HFFc6 (cell line): ENCODE measurements around the gene DEK. TPM values are rescaled to one million over a fixed set of nuclear protein-coding genes. Genes with fewer than 3 reads are reported as not detected.

Source experiments
- DNase-seq: peaks from one replicate; pipeline ENCODE4 v3.0.0-alpha.2; 2018
- H3K27ac Mint-ChIP-seq: 2 replicates; pipeline ENCODE4 v1.8.0; 2020; ENCODE audit warnings: mild to moderate bottlenecking, mixed read lengths
- H3K27me3 Mint-ChIP-seq: 2 replicates; pipeline ENCODE4 v1.8.0; 2021; ENCODE audit warnings: mild to moderate bottlenecking, moderate library complexity, mixed read lengths; ENCODE audit not compliant: insufficient read depth
- H3K36me3 Mint-ChIP-seq: 2 replicates; pipeline ENCODE4 v1.8.0; 2021; ENCODE audit warnings: low read depth, mixed read lengths
- H3K4me1 Mint-ChIP-seq: 2 replicates; pipeline ENCODE4 v1.8.0; 2020; ENCODE audit warnings: low read depth, mixed read lengths
- H3K4me3 Mint-ChIP-seq: 2 replicates; pipeline ENCODE4 v1.8.0; 2020; ENCODE audit warnings: mild to moderate bottlenecking, moderate library complexity, mixed read lengths
- H3K9me3 Mint-ChIP-seq: 2 replicates; pipeline ENCODE4 v1.8.0; 2020; ENCODE audit warnings: mild to moderate bottlenecking, mixed read lengths
- total RNA-seq, 6 experiments: library from RNA; stranded (reverse); fragmentation: NEBNext Ultra II Directional; extraction: Animal tissue kit (Norgen Biotek cat#: 25700); gene quantifications; 2 replicates in 1 of 6; 3 replicates in 5 of 6; pipeline ENCODE4 v1.2.3, GENCODE V29; 2021
- TF ChIP-seq, protein P1 (sequence below): fragments of 200-600 bp; sonication (generic); IDR thresholded peaks from 2 replicates; pipeline ENCODE4 v1.5.0; 2021; ENCODE audit warnings: antibody characterized with exemption, mild to moderate bottlenecking

Gene DEK
- total RNA-seq, 6 experiments from 2014 or later: 76.7 to 144 (median 132) TPM

DNA sequence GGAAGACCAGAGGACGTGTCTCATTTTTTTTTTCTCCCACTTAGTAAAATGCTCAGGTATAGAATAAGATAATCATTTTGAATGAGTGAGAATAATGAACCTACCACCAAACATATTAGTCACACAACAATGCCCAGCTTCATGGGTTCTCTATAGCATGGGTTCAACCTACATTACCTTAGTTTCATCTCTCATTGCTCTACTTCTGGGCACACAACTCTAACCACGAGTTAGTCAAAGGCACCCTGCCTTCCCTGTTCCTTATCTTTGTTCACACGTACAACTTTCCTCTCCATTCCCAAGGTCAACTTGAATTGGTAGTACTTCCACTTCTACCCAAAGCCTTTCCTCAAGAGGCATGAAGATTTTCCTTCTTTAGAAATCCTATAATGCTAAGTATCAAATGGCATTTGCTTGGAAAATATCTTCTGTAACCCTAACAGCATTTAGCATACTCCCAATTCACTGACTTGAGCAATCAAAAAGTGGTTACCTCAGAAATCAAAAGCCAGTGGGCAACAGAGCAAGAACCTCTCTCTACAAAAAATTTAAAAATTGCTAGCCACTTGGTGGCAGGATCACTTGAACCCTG lies 20.9 kb downstream of the DEK start:
- Mint-ChIP-seq H3K27ac (peak overlapping the region; percentile 86), H3K9me3 (no peaks in the 10 kb centered on the region), H3K4me1 (peaks cover 56% of the 10 kb centered on the region), H3K36me3 (peaks cover 66% of the 10 kb centered on the region), H3K4me3 (no peak overlapping the region), H3K27me3 (no peaks in the 10 kb centered on the region)
- no peak for DNase-seq
- TF ChIP-seq, protein P1, sequence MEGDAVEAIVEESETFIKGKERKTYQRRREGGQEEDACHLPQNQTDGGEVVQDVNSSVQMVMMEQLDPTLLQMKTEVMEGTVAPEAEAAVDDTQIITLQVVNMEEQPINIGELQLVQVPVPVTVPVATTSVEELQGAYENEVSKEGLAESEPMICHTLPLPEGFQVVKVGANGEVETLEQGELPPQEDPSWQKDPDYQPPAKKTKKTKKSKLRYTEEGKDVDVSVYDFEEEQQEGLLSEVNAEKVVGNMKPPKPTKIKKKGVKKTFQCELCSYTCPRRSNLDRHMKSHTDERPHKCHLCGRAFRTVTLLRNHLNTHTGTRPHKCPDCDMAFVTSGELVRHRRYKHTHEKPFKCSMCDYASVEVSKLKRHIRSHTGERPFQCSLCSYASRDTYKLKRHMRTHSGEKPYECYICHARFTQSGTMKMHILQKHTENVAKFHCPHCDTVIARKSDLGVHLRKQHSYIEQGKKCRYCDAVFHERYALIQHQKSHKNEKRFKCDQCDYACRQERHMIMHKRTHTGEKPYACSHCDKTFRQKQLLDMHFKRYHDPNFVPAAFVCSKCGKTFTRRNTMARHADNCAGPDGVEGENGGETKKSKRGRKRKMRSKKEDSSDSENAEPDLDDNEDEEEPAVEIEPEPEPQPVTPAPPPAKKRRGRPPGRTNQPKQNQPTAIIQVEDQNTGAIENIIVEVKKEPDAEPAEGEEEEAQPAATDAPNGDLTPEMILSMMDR: no peak

DNA sequence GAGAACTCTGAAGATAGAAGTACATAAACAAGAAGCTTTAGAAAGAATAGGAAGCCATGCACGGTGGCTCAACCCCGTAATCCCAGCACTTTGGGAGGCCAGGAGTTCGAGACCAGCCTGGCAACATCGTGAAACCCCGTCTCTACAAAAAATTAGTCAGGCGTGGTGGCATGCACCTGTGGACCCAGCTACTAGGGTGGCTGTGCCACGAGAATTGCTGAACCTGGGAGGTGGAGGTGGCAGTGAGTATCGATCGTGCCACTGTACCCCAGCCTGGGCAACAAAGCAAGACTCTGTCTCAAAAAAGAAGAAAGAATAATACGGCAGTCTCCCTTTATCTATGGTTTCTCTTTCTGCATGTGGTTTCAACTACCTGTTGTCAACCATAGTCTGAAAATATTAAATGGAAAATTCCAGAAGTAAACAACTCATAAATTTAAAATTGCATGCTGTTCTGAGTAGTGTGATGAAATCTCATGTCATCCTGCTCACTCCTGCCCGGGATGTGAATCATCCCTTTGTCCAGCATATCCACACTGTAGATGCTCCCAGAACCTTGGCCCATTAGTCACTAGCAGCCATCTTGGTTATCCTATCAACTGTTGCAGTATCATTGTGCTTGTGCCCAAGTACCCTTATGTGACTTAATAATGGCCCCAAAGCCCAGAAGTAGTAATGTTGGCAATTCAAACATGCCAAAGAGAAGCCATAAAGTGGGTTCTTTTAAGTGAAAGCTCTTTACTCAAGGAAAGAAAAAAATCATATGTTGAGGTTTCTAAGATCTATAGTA lies 22.1 kb downstream of the DEK start:
- no peaks in the 10 kb centered on the region for H3K9me3 Mint-ChIP-seq
- H3K36me3 Mint-ChIP-seq: peaks cover 69% of the 10 kb centered on the region
- peak; percentile 91 for DNase-seq
- H3K4me1 Mint-ChIP-seq: peaks cover 54% of the 10 kb centered on the region
- TF ChIP-seq, protein P1: no peak
- no peaks in the 10 kb centered on the region for H3K27me3 Mint-ChIP-seq
- peak overlapping the region; percentile 86 for H3K27ac Mint-ChIP-seq
- H3K4me3 Mint-ChIP-seq: peak overlapping the region; percentile 19; the same call in 1 of the 2 replicates

DNA sequence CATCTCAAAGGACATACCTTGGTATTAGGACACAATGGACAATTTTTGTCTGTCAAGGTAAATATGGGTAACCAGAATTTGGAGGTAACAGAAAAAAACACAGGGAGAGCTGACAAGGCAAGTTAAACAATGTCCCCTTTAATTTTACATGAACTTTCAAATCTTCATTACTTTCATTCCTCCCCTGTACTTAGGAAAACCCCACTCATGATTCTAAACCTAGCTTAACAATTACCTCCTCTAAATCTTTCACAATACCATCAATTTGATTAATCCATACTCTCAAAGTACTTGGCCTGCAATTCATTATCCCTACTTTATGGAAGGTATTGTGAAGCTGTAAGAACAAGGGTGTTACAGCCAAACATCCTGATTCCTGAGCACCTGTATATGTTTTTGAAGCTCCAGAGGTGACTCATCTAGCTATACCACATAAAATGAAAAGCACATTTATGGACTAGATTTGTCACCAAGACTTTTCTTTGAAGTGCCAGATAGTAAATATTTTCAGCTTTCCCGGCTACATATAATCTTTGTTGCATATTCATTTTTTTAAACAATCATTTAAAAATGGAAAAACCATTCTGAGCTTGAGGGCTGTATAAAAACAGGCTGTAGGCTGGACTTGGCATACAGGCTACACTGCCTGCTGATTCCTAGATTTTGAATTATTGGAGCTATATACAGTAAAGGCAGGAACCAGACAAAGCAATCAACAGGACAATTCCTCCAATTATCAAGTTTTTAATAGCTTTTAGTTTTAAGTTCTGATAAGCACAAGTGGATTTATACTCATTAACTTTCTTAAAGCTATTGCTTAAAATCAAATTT lies 22.9 kb downstream of the DEK start:
- Mint-ChIP-seq H3K36me3 (peaks cover 71% of the 10 kb centered on the region), H3K4me3 (no peak overlapping the region), H3K27ac (peak overlapping the region; percentile 86), H3K4me1 (peaks cover 46% of the 10 kb centered on the region), H3K9me3 (no peaks in the 10 kb centered on the region), H3K27me3 (no peaks in the 10 kb centered on the region)
- DNase-seq: peak; percentile 23
- TF ChIP-seq, protein P1: no peak

DNA sequence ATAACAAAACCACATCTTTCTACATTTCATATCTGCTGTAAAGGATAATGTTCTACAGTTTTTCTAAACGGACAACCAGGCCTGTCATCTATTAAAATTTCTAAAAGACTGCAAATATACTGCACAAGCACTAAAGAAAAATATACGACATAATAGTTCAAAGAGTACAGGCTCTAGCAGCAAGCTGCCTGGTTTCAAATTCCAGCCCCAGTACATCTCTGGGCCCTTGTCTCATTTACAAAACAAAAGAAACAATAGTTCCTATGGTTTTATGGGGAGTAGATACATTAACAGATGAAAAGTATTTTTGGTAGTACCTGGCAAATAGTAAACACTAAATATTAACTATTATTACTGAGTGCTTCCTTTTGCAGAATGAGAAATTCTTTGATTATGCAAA lies 24.1 kb downstream of the DEK start:
- TF ChIP-seq, protein P1: no peak
- DNase-seq: no peak
- peaks cover 71% of the 10 kb centered on the region for H3K36me3 Mint-ChIP-seq
- H3K4me1 Mint-ChIP-seq: peaks cover 34% of the 10 kb centered on the region
- no peak overlapping the region for H3K27ac Mint-ChIP-seq
- peaks cover under 1% of the 10 kb centered on the region; the same call in 1 of the 2 replicates for H3K9me3 Mint-ChIP-seq
- no peaks in the 10 kb centered on the region for H3K27me3 Mint-ChIP-seq
- H3K4me3 Mint-ChIP-seq: no peak overlapping the region

DNA sequence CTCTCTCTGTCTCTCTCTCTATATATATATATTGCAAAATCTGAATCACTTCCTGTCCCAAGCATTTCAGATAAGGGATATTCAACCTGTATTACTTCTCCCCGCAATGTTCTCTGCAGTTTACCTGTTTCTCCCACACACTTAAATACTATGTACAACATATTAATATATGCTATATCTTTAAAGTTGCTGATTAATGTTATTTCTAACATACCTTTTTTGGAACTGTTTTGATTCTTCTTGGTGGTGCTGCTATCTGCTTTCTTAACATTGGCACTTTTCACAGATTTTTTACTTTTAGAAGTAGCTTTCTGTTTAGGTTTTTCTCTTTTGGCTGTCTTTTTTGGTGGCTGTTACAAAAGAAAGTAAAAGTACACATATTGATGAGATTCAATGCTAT lies 27.2 kb downstream of the DEK start:
- Mint-ChIP-seq H3K27ac (no peak overlapping the region), H3K9me3 (peaks cover 24% of the 10 kb centered on the region), H3K4me1 (peaks cover 14% of the 10 kb centered on the region), H3K4me3 (no peak overlapping the region), H3K36me3 (peaks cover 74% of the 10 kb centered on the region), H3K27me3 (no peaks in the 10 kb centered on the region; the same call in 1 of the 2 replicates)
- TF ChIP-seq, protein P1: no peak
- DNase-seq: no peak
